NCI-H510A treated with DMSO at 0.1 percent for 48 hours (cell line): Measurements from ENCODE around the gene OTOG.

Source experiments
- DNase-seq: peaks from one replicate; lab custom pipeline; 2025; lab: John Stamatoyannopoulos, UW

The OTOG gene

DNA sequence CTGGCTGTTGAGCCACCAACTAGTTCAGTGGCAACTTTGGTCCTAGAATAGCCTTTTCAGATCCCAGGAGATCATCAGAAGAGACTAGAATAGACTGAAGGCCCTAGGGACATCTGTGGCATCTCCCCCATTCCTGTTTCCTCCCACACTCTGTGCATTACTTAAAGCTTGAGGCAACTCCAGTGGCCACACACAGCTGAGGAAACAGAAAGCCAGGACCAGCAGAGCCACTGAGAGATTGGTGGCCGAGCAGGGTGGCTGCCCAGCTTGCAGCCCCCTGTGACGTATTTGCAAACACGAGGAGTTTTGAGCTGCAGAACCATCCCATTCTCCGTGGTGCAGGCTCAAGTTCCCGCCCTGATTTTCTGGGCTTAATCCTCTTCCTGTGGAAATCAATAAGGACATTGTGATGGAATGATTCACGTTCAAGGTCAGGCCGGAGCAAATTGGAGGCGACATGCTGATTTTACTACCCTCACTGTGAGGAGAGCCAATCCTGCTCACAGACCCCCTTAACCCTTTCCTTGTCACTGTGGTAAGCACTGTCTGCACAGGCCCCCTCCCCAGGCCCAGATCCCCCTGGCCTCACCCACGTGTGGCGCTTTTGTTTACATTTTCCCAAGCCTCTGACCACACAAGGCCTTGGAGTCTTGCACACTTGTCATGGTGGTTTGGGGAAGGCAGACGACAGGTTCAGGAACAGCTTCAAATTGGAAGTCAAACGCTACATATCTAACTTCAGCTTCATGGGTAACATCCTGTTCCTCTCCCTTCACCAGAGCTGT is 103.3 kb downstream of the OTOG start:
- DNase-seq: no peak

DNA sequence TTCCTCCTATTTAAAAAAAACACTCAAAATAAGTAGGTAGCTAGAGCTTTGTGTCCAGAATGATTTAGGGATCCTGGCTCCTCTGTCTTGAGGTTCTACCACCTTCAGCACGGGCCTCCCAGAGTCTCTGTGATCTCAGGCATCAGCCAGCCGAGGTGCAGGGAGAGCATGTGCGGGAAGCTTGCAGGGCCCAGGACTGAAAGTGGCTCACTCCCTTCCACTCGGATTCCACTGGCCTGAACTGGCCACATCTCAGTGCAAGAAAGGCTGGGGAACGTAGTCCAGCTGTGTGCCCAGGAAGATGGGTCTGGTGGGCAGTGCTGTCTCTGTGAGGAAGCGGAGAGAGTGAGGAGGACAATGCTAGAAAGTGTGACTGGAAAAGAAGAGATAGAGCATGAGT is 104.0 kb downstream of the OTOG start:
- no peak for DNase-seq

DNA sequence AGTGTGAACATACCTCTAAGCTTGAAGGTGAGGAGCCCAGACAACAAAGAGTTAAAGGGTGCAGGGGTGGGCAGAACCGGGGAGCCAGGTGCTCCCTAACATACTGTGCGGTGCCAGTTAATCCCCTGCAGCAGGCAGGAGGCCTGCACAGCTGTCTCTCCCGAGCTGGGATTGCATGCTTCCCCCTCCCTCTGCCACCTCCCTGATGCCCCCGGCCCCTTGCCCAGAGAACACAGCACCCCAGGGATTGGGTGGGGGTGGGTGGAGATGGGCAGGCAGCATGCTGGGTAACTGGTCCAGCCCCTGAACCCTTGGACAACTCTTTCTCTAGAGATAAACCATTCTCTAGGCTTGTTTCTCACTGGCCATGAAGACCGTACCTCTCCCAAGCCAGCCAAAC is 104.6 kb downstream of the OTOG start:
- DNase-seq: no peak

DNA sequence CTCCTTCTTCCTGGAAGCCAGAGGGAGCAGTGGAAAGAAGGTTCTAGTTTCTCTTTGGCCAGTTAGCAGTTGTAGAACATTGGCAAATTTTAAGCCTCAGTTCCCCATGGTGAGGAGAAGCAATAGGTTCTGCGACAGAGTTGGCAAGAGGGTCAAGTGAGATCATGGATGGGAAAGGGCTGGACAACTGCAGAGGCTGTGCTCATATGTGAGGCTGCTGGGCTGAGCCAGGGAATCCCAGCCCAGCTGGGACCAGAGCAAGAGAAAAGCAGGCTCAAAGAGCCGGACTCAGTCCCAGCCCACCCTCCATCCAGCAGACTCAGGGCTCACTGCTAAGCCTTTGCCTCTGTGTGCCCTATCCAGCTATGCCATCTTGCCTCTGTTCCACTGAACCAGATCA is 105.5 kb downstream of the OTOG start:
- DNase-seq: no peak

DNA sequence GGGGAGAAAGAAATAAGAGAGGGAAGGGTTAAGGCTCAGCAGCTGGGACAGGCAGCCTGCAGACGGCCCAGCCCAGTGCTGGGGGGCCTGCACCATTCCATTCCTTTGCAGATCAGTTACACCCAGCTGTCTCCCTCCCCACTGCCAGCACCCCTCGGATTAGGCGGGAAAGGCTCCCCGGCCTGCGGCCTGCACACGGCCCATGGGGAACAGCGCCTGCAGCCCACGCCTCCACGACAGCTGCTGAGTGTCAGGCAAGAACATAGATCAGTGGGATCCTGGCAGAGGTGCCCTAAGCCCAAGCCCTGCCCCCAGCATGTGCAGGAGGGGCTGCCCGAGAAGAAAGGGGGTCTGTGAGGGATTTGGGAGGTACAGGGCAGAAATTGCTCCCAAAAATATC is 106.6 kb downstream of the OTOG start:
- no peak for DNase-seq

DNA sequence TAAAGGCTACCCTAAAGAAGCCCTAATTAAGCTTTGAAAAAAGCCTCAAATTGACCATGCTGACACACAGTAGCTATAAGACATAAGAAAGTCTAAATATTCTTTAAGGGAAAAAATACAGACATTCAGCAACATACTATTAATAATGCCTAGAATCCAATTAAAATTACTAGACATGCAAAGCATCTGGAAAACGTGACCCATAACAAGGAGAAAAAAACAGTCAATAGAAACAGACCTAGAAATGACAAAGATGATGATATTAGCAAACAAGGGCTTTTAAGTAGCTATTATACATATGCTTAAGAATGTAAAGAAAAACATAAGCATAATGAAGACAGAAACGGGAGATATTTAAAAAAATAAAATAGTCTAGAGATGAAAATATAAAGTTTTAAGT is 108.6 kb downstream of the OTOG start:
- DNase-seq: no peak

DNA sequence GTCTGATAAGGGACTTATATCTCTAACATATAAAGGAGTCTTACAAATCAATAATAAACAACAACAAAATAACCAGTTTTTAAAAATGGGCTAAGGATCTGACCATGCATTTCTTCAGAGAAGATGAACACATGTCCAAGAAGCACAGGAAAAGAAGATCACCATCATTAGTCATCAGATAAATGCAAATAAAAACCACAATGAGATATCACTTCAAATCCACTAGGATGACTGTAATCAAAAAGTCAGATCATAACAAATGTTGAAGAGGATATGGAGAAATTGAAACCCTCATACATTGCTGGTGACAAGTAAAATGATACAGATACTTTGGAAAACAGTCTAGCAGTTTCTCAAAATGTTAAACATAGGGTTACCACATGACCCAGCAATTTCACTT is 111.2 kb downstream of the OTOG start:
- no peak for DNase-seq

DNA sequence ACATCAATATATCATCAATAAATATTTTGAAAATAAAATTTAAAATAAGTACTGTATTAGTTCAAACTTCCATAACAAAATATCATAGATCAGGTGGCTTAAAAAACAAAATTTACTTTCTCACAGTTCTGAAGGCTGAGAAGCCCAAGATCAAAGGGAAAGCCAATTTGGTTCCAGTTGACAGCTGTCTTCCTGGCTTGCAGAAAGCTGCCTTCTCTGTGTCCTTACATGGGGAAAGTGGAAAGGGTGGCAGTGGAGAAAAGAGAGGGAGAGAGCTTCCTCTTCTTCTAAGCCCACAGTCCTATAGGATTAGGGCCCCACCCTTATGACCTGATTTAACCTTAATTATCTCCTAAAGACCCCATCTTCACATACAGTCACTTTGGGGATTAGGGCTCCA is 121.1 kb downstream of the OTOG start:
- DNase-seq: no peak

DNA sequence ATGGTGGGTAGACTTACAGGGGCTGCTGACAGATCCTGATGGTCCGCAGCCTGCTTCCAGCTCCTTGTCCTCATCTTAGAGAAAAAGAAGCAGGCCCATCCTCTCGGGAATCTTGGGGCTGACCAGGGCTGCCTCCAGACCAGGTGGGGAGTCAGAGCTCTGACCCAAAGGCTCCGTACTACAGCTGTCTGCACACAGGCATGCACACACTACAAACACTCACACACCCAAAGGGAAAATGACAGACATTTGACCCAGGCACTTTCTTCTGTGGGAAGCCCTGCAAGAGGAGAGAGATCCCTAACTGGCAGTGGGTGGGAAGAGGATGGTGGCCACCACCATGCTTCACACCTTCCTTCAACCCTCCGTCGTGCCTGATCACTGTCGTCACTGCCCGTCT is 125.4 kb downstream of the OTOG start:
- DNase-seq: no peak

DNA sequence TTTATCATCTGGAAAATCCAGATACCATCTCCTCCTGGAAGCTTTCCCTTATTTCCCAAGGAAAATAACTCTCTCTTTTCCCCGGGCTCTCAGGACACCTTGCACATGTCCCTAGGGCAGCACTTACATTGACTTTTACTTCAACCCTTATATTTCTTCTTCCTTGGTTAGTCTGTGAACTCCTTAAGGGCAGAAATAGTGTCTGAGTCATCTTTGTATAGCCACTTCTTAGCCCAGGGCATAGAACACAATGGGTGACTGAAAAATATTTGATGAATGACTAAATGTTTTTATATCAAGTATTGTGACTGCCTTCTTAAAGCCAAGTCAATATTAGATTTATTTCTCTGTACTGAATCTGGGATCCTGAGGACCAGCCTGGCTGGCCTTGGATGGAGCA is 126.9 kb downstream of the OTOG start:
- DNase-seq: no peak

DNA sequence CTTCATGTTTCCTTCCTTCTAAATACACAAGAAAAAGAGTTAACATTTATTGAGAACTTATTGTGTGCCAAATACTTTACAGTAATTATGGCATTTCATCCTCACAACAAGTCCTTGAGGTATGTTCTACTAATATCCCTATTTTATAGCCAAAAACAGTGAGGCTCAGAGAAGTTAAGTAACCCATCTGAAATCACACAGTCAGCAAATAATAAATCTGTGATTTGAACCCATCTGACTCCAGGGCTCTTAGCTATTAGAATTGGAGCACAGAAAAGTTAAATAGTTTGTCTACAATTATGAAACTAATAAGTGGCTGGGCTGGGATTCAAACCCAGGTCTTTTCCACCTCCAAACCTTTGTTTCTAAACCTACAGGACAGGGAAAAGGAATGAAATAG is 135.8 kb downstream of the OTOG start:
- DNase-seq: no peak

DNA sequence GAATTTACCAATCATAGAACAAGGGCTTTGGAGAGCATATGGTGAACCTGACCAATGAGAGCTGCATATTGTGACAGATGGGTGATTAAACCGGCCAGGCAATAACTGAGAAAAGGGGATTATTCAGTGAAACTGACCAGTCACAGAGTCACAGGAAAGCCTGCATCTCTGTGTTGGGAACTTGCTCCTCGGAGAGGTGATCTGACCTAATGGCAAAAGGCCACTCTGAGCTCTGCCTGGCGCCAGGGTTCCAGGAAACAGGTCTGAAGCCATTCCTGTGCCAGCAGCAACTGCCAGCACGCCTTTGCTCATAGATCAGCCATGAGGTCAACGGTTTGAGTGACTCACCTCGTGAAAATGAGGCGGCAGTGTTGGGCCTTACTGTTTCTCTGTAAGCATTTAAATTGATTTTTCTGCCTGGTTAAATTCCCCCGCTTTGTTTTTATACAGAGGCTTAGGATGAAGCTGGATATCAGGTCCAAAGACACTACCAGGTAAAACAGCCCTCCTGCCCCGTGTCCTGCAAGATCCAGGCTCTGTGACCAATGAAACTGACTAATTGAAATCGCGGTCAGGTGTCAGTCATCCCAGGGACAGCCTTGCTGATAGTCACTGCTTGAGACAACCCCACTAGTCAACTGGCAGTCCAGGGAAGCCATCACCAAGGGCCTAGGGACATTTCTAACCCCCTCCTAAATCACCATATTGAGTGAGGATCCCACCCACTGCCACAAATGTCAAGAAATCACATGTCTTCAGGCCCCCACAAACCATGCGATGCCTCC is 136.5 kb downstream of the OTOG start:
- no peak for DNase-seq

DNA sequence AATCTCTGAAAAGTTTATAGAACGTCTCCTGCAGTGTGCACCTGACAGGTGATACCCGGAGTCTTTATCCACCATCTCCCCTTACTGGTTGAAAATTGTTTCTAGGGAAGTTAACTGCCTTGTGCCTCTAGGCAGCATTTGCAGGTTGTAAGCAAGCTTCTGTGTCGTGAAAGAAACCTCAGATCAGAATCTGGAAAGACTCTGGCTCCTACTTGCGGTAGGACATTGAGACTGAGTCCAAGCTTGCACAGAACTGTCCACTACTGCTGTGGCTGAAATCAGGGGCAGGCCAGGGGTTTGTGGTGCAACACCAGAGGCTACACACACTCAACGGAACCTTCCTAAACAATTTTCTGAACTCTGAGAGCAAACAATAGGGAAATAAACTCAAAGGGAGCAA is 137.5 kb downstream of the OTOG start:
- DNase-seq: no peak

DNA sequence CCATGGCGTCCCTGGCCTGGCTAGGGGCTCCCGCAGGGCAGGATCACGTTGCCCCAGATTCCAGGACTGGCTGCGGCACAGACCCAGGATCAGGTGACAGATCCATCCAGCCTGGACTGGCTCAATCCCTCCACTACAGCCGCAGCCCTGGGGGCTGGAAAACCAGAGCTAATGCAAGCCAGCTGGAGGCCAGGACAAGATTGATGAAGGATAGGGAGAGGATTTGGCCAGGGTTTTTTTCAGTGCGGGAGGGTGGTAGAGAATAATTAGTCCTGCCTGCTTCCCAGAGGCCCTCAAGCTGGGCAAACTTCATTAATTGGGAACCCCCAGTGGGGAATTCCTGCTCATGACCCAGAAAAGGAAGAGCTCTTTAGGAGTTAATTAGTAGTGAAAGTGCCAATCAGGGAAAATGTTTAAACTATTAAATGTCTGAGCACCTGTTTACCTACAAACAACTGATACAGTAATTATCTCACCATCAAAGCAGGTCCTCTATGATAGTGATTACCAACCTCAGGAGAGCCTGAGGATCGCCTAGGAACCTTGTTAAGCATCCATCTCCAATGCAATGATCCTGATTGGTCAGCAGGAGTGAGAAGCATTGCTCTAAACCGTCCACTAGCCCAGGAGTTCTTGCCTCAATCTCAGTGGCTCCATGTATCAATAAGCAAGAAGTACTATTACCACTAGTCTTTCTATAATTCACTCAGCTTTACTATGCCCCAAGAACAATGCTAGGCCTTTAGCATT is 139.3 kb downstream of the OTOG start:
- DNase-seq: no peak

DNA sequence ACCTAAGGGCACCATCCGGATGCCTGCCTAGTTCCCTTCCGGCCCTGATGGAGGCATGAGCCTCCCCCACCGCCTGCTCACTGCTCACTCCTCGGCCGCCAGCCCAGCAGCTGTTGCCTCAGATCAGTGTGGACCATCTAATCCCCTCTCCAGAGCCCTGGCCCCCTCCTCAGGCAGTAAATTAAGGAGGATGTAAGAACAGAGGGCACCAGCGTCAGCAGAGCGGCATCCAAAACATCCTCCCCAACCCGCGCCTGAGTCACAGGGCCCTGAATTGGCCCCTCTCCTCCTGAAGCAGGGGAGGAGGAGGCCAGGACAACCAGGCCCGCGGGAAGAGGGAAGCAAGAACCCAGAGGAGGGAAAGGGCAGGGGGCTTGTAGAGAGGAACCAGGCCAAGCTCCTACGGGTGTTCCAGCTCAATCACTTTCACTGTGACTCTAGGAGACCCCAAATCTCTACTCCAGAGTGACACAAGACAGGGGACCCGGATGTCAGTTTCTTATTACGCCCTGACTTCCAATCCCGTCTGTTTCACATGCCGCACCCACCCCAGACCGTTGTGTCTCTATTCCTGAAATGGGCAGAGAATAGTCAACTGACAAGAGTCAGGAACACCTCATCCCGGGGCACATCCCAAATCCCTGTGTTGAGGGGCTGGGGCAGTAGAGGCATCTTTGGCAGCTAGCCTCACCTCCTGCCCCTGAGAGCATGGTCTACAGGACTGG is 141.0 kb downstream of the OTOG start:
- no peak for DNase-seq

DNA sequence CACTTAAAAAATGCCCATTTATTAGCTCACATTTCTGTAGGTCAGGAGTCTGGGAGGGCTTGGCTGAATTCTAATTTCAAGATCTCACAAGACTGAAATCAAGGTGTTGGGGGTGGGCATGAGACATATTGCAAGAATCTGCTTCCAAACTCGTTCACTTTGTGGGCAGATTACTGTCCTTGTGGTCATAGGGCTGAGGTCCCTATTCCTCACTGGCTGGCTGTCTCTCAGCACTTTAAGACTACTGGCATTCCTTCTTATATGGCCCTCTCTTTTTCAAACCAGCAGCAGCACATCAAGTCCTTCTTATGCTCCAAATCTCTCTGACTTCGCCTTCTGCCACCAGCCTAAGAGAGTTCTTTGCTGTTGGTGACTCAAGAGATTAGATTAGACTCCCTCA is 144.5 kb downstream of the OTOG start:
- no peak for DNase-seq

DNA sequence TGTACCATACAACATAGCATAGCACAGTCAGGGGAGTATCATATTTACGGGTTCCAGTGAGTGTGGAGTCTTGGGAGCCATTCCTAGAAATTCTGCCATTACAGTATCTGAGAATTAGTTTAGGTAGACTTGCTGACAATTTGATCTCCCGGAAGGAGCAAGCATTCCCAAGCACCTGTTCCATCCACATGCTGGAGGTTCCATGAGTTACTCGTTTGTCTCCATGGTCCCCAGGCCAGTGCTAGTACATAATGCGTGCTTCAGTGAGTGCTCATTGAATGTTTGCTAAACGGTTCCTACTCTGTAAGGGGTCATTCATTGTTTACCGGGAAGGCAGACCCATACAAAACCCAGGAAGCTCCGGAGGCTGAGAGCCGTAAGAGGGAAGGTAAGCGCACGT is 144.9 kb downstream of the OTOG start:
- no peak for DNase-seq

DNA sequence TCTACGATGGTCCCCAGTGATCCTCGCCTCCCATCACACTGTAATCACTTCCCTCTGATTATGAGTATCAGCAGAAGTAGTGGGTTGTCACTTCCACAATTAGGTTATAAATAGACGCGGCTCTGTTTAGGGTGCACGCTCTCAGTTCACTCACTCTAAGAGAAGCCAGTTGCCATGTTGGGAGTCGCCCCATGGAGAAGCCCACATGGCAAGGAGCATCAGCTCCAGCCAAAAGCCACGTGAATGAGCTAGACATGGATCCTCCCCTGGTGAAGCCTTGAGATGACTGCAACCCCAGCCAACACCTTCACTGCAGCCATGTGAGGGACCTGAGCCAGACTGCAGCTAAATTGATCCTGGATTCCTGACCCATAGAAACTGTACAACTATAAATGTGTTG is 145.9 kb downstream of the OTOG start:
- DNase-seq: no peak

DNA sequence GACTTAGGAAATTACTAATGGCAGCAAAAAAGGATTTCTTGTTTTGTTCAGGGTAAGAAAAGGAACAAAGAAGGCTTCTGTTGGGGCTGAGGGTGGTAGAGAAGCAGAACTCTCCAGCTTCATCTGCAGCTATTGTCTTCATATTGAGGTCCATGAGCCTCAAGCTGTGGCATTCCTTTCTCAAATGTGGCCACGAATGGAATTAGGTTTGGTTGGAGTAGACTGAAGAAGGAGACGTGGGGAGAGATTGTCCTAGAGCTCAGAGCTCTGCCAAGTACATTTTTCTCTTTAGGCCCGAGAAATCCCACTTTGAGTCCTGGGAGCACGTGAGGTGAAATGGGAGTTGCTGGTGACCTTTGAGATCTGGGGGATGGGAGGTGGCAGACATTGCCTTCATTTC is 146.5 kb downstream of the OTOG start:
- DNase-seq: no peak

DNA sequence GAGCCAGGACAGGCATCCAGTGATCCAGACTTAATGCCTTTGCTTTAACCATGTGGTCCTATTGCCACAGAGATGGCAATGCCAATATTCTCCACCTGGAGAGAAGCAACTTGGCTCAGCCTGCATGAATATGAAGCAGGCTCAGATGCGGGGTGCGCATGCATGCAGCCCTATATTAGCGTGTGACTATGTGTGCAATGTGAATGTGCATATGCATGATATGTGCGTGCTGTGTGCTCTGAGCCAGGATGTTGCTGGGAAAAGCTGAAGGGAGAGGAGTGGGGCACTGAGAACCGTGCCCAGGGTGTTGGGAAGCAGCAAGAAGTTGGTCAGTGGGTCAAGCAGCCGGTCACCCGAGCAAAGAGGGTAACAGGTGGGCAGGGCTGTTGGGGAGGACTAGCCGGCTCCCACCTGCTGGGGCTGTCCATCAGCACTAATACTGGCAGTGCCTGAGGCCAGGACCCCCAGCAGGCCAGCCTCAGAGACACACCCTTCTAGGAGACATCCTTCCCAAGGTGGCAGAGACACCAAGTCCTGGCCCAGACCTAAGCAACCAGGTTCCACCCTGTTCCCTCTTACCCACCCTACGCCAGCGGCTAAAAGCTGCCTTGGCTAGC is 147.5 kb downstream of the OTOG start:
- no peak for DNase-seq

DNA sequence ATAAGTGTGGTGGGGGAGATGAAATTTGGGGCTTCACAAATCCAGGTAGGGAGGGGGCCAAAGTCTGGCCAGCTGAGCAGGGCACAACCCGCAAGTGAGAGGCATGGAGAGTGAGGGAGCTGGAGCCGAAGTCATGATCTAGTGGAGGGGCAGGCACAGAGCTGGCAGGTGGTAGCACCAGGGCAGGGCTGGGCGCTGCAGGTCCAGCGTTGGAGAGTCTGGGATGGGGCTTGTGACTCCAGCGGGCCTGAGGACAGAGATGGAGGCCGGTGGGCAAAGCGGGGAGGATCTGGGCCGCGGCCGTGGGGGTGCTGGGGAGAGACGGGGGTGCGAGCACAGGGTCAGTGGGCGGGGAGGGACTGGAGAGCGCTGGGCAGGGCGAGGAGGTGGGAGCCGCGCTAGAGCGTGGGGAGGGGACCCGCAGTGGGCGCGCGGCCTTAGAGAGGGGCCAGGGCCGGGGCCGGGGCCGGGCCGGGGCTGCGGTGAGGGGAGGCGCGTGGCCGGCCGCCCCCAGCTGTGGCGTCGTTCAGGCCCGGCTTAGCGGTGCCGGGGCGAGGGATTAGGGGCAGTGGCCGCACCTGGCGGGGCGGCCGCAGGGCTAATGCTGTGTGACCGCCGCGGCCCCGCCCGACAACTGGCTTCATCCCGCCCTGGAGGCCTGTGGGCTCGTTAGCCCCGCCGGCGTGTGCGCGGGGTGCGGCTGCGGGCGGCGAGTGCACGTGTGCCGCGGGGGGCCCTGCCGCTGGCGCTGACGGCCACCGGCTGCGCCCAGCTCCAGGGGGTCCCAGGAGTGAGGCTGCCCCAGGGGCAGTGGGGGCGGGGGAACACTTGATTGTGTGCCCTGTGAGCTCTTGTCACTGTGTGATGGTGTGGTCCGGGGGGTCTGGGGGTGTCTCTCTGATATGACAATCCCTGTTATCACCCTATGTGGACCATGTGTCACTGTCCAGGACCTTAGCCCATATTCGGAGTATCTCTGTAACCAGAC is 148.7 kb downstream of the OTOG start:
- DNase-seq: no peak
